Measurements from ENCODE around the gene HAS3. TPM values are rescaled to one million over a fixed set of nuclear protein-coding genes. Genes with fewer than 3 reads are reported as not detected.
A peak's percentile ranks its signal among the peaks of the same experiment; 100 is the strongest.
"Not testable (repeated sequence)": the region's sequence is repeated elsewhere in the genome, so short reads cannot be mapped to it uniquely, and the experiment has no call there.

The HAS3 gene
- total and polyA plus RNA-seq, 2 donors, result 0.09 to 0.89 TPM

DNA sequence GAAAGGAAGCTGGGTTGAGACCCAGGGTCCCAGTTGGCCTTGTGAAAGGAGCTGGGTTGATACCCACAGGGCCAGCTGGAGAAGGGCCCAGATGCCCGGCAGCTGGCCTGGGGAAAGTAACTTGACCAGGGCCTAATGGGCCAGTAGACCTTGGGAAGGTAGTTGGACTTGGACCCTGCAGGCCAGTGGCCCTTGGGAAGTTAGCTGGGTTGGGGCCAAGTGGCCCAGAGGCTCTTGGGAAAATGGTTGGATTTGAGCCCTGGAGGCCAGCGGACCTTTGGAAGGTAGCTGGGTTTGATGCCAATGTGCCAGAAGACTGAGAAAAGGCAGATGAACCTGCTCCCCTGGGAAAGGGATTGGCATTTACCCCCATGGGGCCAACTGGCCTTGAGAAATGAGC is 13.5 kb downstream of the HAS3 start:
- Histone ChIP-seq H3K27ac (ENCODE audit: low read depth in 1 of 2, low read length in 1 of 2) (no peak overlapping the region), H3K4me3 (ENCODE audit: low read length in 2 of 2) (no peak overlapping the region), H3K9me3 (ENCODE audit: control insufficient read depth in 2 of 2, insufficient read depth in 1 of 2, low read length in 1 of 2) (no peaks in the 10 kb centered on the region), H3K36me3 (ENCODE audit: control insufficient read depth in 2 of 2, insufficient read depth in 2 of 2, low read length in 1 of 2) (peaks cover 41 to 58% of the 10 kb centered on the region in 2 donors), H3K4me1 (ENCODE audit: control insufficient read depth in 2 of 2, insufficient read depth in 2 of 2, low read length in 2 of 2) (peaks cover 27 to 35% of the 10 kb centered on the region in 2 donors), H3K27me3 (ENCODE audit: control insufficient read depth in 2 of 2, insufficient read depth in 1 of 2, low read length in 1 of 2) (no peaks in the 10 kb centered on the region)
- DNase-seq (ENCODE audit: low read depth in 6 of 9, low spot score in 9 of 9), result no peak
- WGBS, result 96% methylated on average over 2 of the region's 2 CpGs

GRCh38 chr16:69119536-69119935 is 14.1 kb downstream of the HAS3 start:
- Histone ChIP-seq H3K9me3 (ENCODE audit: control insufficient read depth in 2 of 2, insufficient read depth in 1 of 2, low read length in 1 of 2) (no peaks in the 10 kb centered on the region), H3K4me3 (ENCODE audit: low read length in 2 of 2) (no peak overlapping the region), H3K4me1 (ENCODE audit: control insufficient read depth in 2 of 2, insufficient read depth in 2 of 2, low read length in 2 of 2) (peaks cover 27 to 35% of the 10 kb centered on the region in 2 donors), H3K27me3 (ENCODE audit: control insufficient read depth in 2 of 2, insufficient read depth in 1 of 2, low read length in 1 of 2) (no peaks in the 10 kb centered on the region), H3K36me3 (ENCODE audit: control insufficient read depth in 2 of 2, insufficient read depth in 2 of 2, low read length in 1 of 2) (peaks cover 35 to 54% of the 10 kb centered on the region in 2 donors), H3K27ac (ENCODE audit: low read depth in 1 of 2, low read length in 1 of 2) (no peak overlapping the region)
- no peak for DNase-seq (ENCODE audit: low read depth in 6 of 9, low spot score in 9 of 9)
- 99% methylated on average over 2 of the region's 2 CpGs for WGBS

GRCh38 chr16:69120096-69120664 is 14.7 kb downstream of the HAS3 start:
- no peak overlapping the region for H3K4me3 ChIP-seq (ENCODE audit: low read length in 2 of 2)
- peaks cover 24 to 31% of the 10 kb centered on the region in 2 donors for H3K4me1 ChIP-seq (ENCODE audit: control insufficient read depth in 2 of 2, insufficient read depth in 2 of 2, low read length in 2 of 2)
- H3K27me3 ChIP-seq (ENCODE audit: control insufficient read depth in 2 of 2, insufficient read depth in 1 of 2, low read length in 1 of 2), result no peaks in the 10 kb centered on the region
- H3K27ac ChIP-seq (ENCODE audit: low read depth in 1 of 2, low read length in 1 of 2), result no peak overlapping the region
- WGBS, result 97% methylated on average over 19 of the region's 19 CpGs
- H3K9me3 ChIP-seq (ENCODE audit: control insufficient read depth in 2 of 2, insufficient read depth in 1 of 2, low read length in 1 of 2), result no peaks in the 10 kb centered on the region
- H3K36me3 ChIP-seq (ENCODE audit: control insufficient read depth in 2 of 2, insufficient read depth in 2 of 2, low read length in 1 of 2), result peaks cover 32 to 48% of the 10 kb centered on the region in 2 donors
- DNase-seq (ENCODE audit: low read depth in 6 of 9, low spot score in 9 of 9), result no peak

GRCh38 chr16:69123910-69124309 is 18.5 kb downstream of the HAS3 start:
- Histone ChIP-seq H3K4me3 (ENCODE audit: low read length in 2 of 2) (no peak overlapping the region), H3K27ac (ENCODE audit: low read depth in 1 of 2, low read length in 1 of 2) (no peak overlapping the region)
- 91% methylated on average over 3 of the region's 3 CpGs for WGBS

DNA sequence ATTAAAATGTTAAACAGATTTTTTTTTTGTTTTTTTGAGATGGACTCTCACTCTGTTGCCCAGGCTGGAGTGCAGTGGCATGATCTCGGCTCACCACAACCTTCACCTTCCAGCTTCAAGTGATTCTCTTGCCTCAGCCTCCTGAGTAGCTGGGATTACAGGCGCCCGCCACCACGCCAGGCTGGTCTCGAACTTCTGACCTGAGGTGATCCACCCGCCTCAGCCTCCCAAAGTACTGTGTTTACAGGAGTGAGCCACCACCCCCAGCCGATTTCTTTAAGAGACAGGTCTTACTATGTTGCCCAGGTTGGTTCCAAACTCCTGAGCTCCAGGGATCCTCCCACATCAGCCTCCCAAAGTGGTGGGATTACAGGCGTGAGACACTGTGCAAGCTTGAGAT is 19.0 kb downstream of the HAS3 start:
- not testable (repeated sequence) for H3K27me3 ChIP-seq (ENCODE audit: control insufficient read depth in 2 of 2, insufficient read depth in 1 of 2, low read length in 1 of 2); H3K4me1 ChIP-seq (ENCODE audit: control insufficient read depth in 2 of 2, insufficient read depth in 2 of 2, low read length in 2 of 2); H3K9me3 ChIP-seq (ENCODE audit: control insufficient read depth in 2 of 2, insufficient read depth in 1 of 2, low read length in 1 of 2); H3K4me3 ChIP-seq (ENCODE audit: low read length in 2 of 2); DNase-seq (ENCODE audit: low read depth in 6 of 9, low spot score in 9 of 9); H3K27ac ChIP-seq (ENCODE audit: low read depth in 1 of 2, low read length in 1 of 2)
- 95% methylated on average over 8 of the region's 8 CpGs for WGBS
- peaks cover 18 to 37% of the 10 kb centered on the region in 2 donors for H3K36me3 ChIP-seq (ENCODE audit: control insufficient read depth in 2 of 2, insufficient read depth in 2 of 2, low read length in 1 of 2)

More at GRCh38 chr16:69123910-69124309, 18.5 kb downstream of the HAS3 start:
- peak in 8 of 9 donors; percentile 55 to 87 (median 68) for DNase-seq (ENCODE audit: low read depth in 6 of 9, low spot score in 9 of 9)
- Histone ChIP-seq H3K4me1 (ENCODE audit: control insufficient read depth in 2 of 2, insufficient read depth in 2 of 2, low read length in 2 of 2) (no peaks in the 10 kb centered on the region), H3K27me3 (ENCODE audit: control insufficient read depth in 2 of 2, insufficient read depth in 1 of 2, low read length in 1 of 2) (no peaks in the 10 kb centered on the region), H3K36me3 (ENCODE audit: control insufficient read depth in 2 of 2, insufficient read depth in 2 of 2, low read length in 1 of 2) (peaks cover 23 to 42% of the 10 kb centered on the region in 2 donors), H3K9me3 (ENCODE audit: control insufficient read depth in 2 of 2, insufficient read depth in 1 of 2, low read length in 1 of 2) (no peaks in the 10 kb centered on the region)

DNA sequence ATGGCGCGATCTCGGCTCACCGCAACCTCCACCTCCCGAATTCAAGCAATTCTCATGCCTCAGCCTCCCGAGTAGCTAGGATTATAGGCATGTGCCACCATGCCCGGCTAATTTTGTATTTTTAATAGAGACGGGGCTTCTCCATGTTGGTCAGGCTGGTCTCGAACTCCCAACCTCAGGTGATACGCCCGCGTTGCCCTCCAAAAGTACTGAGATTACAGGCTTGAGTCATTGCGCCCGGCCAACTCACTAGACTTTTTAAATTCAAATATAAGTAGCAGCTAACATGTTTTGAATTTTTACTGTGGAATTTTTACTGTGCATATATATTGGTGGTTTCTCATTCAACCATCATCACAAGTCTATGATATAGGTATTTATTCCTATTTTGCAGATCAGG is 19.5 kb downstream of the HAS3 start:
- H3K4me1 ChIP-seq (ENCODE audit: control insufficient read depth in 2 of 2, insufficient read depth in 2 of 2, low read length in 2 of 2); H3K9me3 ChIP-seq (ENCODE audit: control insufficient read depth in 2 of 2, insufficient read depth in 1 of 2, low read length in 1 of 2); H3K27ac ChIP-seq (ENCODE audit: low read depth in 1 of 2, low read length in 1 of 2); H3K4me3 ChIP-seq (ENCODE audit: low read length in 2 of 2); H3K27me3 ChIP-seq (ENCODE audit: control insufficient read depth in 2 of 2, insufficient read depth in 1 of 2, low read length in 1 of 2); DNase-seq (ENCODE audit: low read depth in 6 of 9, low spot score in 9 of 9): not testable (repeated sequence)
- 98% methylated on average over 14 of the region's 14 CpGs for WGBS
- H3K36me3 ChIP-seq (ENCODE audit: control insufficient read depth in 2 of 2, insufficient read depth in 2 of 2, low read length in 1 of 2), result peaks cover 12 to 31% of the 10 kb centered on the region in 2 donors

DNA sequence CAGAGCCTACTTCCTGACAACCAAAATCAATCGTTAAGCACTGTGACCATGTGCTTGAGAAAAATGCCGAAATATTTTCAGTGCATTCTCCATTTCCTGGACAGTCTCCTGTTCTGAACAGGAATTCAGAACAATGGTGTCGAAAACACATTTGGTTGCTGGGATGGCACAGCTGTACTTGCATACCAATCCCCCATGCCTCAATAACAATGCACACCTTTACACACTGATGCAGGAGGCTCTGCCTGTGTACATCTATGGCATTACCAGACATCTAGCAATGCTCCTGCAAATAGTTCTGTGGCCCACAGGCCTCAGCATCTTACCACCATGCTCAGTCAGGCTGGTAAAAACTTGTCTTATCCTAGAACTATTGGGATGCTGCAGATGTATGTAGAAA is 20.8 kb downstream of the HAS3 start:
- Histone ChIP-seq H3K27ac (ENCODE audit: low read depth in 1 of 2, low read length in 1 of 2) (no peak overlapping the region), H3K4me1 (ENCODE audit: control insufficient read depth in 2 of 2, insufficient read depth in 2 of 2, low read length in 2 of 2) (peaks cover 0 to 4% of the 10 kb centered on the region in 2 donors), H3K36me3 (ENCODE audit: control insufficient read depth in 2 of 2, insufficient read depth in 2 of 2, low read length in 1 of 2) (peaks cover 0 to 19% of the 10 kb centered on the region in 2 donors)

DNA sequence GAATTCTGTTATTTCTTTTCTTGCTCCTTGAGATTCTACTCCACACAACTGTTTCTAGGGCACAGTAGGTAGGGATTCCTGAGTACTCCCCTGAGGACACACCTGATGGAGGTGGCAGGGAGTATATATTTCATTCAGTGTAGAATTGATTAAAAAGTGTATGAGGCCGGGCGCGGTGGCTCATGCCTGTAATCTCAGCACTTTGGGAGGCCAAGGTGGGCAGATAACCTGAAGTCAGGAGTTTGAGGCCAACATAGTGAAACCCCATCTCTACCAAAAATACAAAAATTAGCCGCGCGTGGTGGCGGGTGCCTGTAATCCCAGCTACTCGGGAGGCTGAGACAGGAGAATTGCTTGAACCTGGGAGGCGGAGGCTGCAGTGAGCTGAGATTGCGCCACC is 21.3 kb downstream of the HAS3 start:
- 97% methylated on average over 10 of the region's 10 CpGs for WGBS
- DNase-seq (ENCODE audit: low read depth in 6 of 9, low spot score in 9 of 9); H3K9me3 ChIP-seq (ENCODE audit: control insufficient read depth in 2 of 2, insufficient read depth in 1 of 2, low read length in 1 of 2); H3K27ac ChIP-seq (ENCODE audit: low read depth in 1 of 2, low read length in 1 of 2); H3K4me1 ChIP-seq (ENCODE audit: control insufficient read depth in 2 of 2, insufficient read depth in 2 of 2, low read length in 2 of 2); H3K27me3 ChIP-seq (ENCODE audit: control insufficient read depth in 2 of 2, insufficient read depth in 1 of 2, low read length in 1 of 2); H3K4me3 ChIP-seq (ENCODE audit: low read length in 2 of 2): not testable (repeated sequence)
- H3K36me3 ChIP-seq (ENCODE audit: control insufficient read depth in 2 of 2, insufficient read depth in 2 of 2, low read length in 1 of 2), result peaks cover 0 to 19% of the 10 kb centered on the region in 2 donors

More for the DNA sequence above, 20.8 kb downstream of the HAS3 start:
- Histone ChIP-seq H3K27me3 (ENCODE audit: control insufficient read depth in 2 of 2, insufficient read depth in 1 of 2, low read length in 1 of 2) (no peaks in the 10 kb centered on the region), H3K9me3 (ENCODE audit: control insufficient read depth in 2 of 2, insufficient read depth in 1 of 2, low read length in 1 of 2) (no peaks in the 10 kb centered on the region), H3K4me3 (ENCODE audit: low read length in 2 of 2) (no peak overlapping the region)
- WGBS, result 98% methylated on average over 3 of the region's 3 CpGs
- DNase-seq (ENCODE audit: low read depth in 6 of 9, low spot score in 9 of 9), result no peak

DNA sequence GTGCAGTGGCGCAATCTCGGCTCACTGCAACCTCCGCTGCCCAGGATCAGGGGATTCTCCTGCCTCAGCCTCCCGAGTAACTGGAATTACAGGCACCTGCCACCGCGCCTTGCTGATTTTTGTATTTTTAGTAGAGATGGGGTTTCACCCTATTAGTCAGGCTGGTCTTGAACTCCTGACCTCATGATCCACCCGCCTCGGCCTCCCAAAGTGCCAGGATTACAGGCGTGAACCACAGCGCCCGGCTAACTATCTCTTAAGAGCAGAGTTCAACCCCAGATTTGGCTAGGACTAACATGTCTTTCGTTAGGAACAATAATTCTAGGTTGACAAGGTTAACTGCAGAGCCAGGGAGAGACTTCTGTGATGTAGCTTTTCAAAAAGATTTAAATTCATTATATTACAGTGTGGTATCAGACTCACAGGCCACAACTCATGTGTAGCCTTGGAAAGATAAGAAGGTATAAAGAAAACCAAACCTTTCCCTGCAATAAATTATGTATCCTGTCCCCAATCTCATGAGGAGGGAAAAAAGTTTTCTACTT is 22.6 kb downstream of the HAS3 start:
- Histone ChIP-seq H3K9me3 (ENCODE audit: control insufficient read depth in 2 of 2, insufficient read depth in 1 of 2, low read length in 1 of 2) (no peaks in the 10 kb centered on the region), H3K4me1 (ENCODE audit: control insufficient read depth in 2 of 2, insufficient read depth in 2 of 2, low read length in 2 of 2) (peaks cover 3 to 7% of the 10 kb centered on the region in 2 donors), H3K4me3 (ENCODE audit: low read length in 2 of 2) (no peak overlapping the region), H3K27ac (ENCODE audit: low read depth in 1 of 2, low read length in 1 of 2) (no peak overlapping the region), H3K36me3 (ENCODE audit: control insufficient read depth in 2 of 2, insufficient read depth in 2 of 2, low read length in 1 of 2) (peaks cover 0 to 17% of the 10 kb centered on the region in 2 donors), H3K27me3 (ENCODE audit: control insufficient read depth in 2 of 2, insufficient read depth in 1 of 2, low read length in 1 of 2) (no peaks in the 10 kb centered on the region)
- 97% methylated on average over 12 of the region's 12 CpGs for WGBS
- no peak for DNase-seq (ENCODE audit: low read depth in 6 of 9, low spot score in 9 of 9)

All from thymus (tissue), 11 donors.